ENCODE measurements around the gene NELFB. TPM values are rescaled to one million over a fixed set of nuclear protein-coding genes. Genes with fewer than 3 reads are reported as not detected.
A peak's percentile ranks its signal among the peaks of the same experiment; 100 is the strongest.
"Not testable (repeated sequence)": the region's sequence is repeated elsewhere in the genome, so short reads cannot be mapped to it uniquely, and the experiment has no call there.

Gene NELFB
- total RNA-seq, 2 donors from 2014 or later, result 61.6 to 70.3 TPM

- peak; percentile 49 for ATAC-seq
- DNase-seq, result no peak
- intact Hi-C loops (cut with DNase I, micrococcal nuclease), result no loop called here
Measured at GRCh38 chr9:137253717-137254623, 1.2 kb upstream of the NELFB start.

GRCh38 chr9:137255448-137256114, 454 bp downstream of the NELFB start:
- DNase-seq, result peak in 1 of 2 donors; percentile 72
- intact Hi-C loops (cut with DNase I, micrococcal nuclease), result no loop called here
- peak; percentile 37 for ATAC-seq

GRCh38 chr9:137256362-137256761, 1.2 kb downstream of the NELFB start:
- ATAC-seq, result no peak
- intact Hi-C loops (cut with DNase I, micrococcal nuclease), result no loop called here

GRCh38 chr9:137256856-137257255, 1.7 kb downstream of the NELFB start:
- DNase-seq, result no peak
- intact Hi-C loops (cut with DNase I, micrococcal nuclease), result no loop called here
- no peak for ATAC-seq

More at GRCh38 chr9:137256362-137256761, 1.2 kb downstream of the NELFB start:
- no peak for DNase-seq

- DNase-seq, result peak in 1 of 2 donors; percentile 28
- intact Hi-C loops (cut with DNase I, micrococcal nuclease), result not testable (repeated sequence)
- ATAC-seq, result peak; percentile 32
Measured at GRCh38 chr9:137262173-137262908, 7.2 kb downstream of the NELFB start.

- no peak for DNase-seq
- intact Hi-C loops (cut with DNase I, micrococcal nuclease), result no loop called here
- peak; percentile 9 for ATAC-seq
Measured at GRCh38 chr9:137262909-137263285, 7.8 kb downstream of the NELFB start.

- ATAC-seq (no peak), DNase-seq (no peak)
- intact Hi-C loops (cut with DNase I, micrococcal nuclease), result no loop called here
Measured at GRCh38 chr9:137263506-137263905, 8.4 kb downstream of the NELFB start.

- intact Hi-C loops (cut with DNase I, micrococcal nuclease), result no loop called here
- DNase-seq (no peak), ATAC-seq (no peak)
Measured at GRCh38 chr9:137264067-137264466, 8.9 kb downstream of the NELFB start.

GRCh38 chr9:137265496-137266161, 10.5 kb downstream of the NELFB start:
- DNase-seq (no peak), ATAC-seq (no peak)
- intact Hi-C loops (cut with DNase I, micrococcal nuclease), result no loop called here

- ATAC-seq (no peak), DNase-seq (no peak)
- intact Hi-C loops (cut with DNase I, micrococcal nuclease), result no loop called here
Measured at GRCh38 chr9:137266162-137266527, 11.0 kb downstream of the NELFB start.

- intact Hi-C loops (cut with DNase I, micrococcal nuclease), result no loop called here
- DNase-seq (no peak), ATAC-seq (no peak)
Measured at GRCh38 chr9:137266585-137267453, 11.7 kb downstream of the NELFB start.

- intact Hi-C loops (cut with DNase I, micrococcal nuclease), result no loop called here
- ATAC-seq (no peak), DNase-seq (no peak)
Measured at GRCh38 chr9:137267933-137268355, 12.8 kb downstream of the NELFB start.

- intact Hi-C loops (cut with DNase I, micrococcal nuclease), result no loop called here
- no peak for ATAC-seq
- DNase-seq, result no peak
Measured at GRCh38 chr9:137268538-137269201, 13.5 kb downstream of the NELFB start.

- intact Hi-C loops (cut with DNase I, micrococcal nuclease), result no loop called here
- DNase-seq, result peak; percentile 76 to 83
- peak; percentile 83 for ATAC-seq
Measured at GRCh38 chr9:137269231-137269772, 14.2 kb downstream of the NELFB start.

- ATAC-seq (no peak), DNase-seq (no peak)
- intact Hi-C loops (cut with DNase I, micrococcal nuclease), result no loop called here
Measured at GRCh38 chr9:137270929-137271695, 16.0 kb downstream of the NELFB start.

GRCh38 chr9:137271696-137272076, 16.6 kb downstream of the NELFB start:
- intact Hi-C loops (cut with DNase I, micrococcal nuclease), result no loop called here
- ATAC-seq, result no peak
- DNase-seq, result no peak

Measured in left colon (tissue), 2 donors.